ENCODE results near the gene SHC4. TPM values are rescaled to one million over a fixed set of nuclear protein-coding genes. Genes with fewer than 3 reads are reported as not detected.

The SHC4 gene
- total and polyA plus RNA-seq, 5 donors: 2.4 to 6.6 (median 3.5) TPM

GRCh38 chr15:48883699-48884098 is 80.0 kb downstream of the SHC4 start:
- H3K4me3 ChIP-seq (ENCODE audit: low read length): no peak overlapping the region
- no peak overlapping the region for H3K27ac ChIP-seq (ENCODE audit: low read length)
- intact Hi-C loops (cut with DNase I): no loop called here
- peaks cover 3% of the 10 kb centered on the region for H3K4me1 ChIP-seq (ENCODE audit: control insufficient read depth, insufficient read depth, low read length)
- 85% methylated on average over 2 of the region's 2 CpGs for WGBS
- ATAC-seq (no peak), DNase-seq (no peak)
- no peaks in the 10 kb centered on the region for H3K9me3 ChIP-seq (ENCODE audit: control insufficient read depth, low read length)
- no peaks in the 10 kb centered on the region for H3K27me3 ChIP-seq (ENCODE audit: control insufficient read depth, insufficient read depth)

DNA sequence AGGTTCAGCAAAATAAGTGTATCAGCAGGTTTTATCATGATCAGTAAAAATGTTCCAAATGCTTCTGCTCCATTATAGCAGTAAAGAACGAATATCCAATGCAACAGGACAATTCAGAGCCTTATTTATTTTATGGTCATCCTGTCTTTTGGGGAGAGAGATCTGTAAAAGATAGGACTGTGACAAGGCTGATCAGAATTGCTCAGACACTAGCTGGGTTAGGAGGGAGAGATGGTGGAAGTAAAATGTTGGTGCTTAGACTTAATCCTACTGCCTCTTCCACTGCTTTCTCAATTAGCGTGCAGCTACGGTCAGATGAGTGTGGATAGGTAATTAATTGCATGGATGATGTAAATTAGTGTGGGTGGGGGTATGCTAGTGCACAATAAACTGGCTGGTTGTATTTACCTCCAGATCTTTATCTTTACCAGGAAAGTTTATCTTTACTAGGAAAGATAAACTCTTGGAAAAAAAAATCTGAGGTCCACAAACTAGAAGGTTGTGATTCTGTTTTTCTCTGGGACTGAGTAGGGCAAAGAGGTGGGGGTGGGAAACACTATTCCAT is 83.6 kb downstream of the SHC4 start:
- Histone ChIP-seq H3K27ac (ENCODE audit: low read length) (no peak overlapping the region), H3K4me1 (ENCODE audit: control insufficient read depth, insufficient read depth, low read length) (no peaks in the 10 kb centered on the region), H3K9me3 (ENCODE audit: control insufficient read depth, low read length) (no peaks in the 10 kb centered on the region), H3K27me3 (ENCODE audit: control insufficient read depth, insufficient read depth) (no peaks in the 10 kb centered on the region), H3K4me3 (ENCODE audit: low read length) (peak overlapping the region; percentile 35)
- intact Hi-C loops (cut with DNase I): no loop called here
- WGBS: 76% methylated on average over 3 of the region's 3 CpGs
- no peak for ATAC-seq
- DNase-seq: no peak

- H3K9me3 ChIP-seq (ENCODE audit: control insufficient read depth, low read length): no peaks in the 10 kb centered on the region
- peak; percentile 99 to 100 for ATAC-seq
- DNase-seq: peak; percentile 93 to 97 (median 97)
- no peaks in the 10 kb centered on the region for H3K27me3 ChIP-seq (ENCODE audit: control insufficient read depth, insufficient read depth)
- peak within 1 kb of the TSS; percentile 91 for H3K27ac ChIP-seq (ENCODE audit: low read length)
- intact Hi-C loops (cut with DNase I): loop anchor here in 1 of 4 donors (5.0 kb wide), 1 partner anchor 84 kb away; the partner anchor contains the start of gene SHC4
- whole genome bisulfite sequencing: under 1% methylated on average over 58 of the region's 58 CpGs
- no peaks in the 10 kb centered on the region for H3K4me1 ChIP-seq (ENCODE audit: control insufficient read depth, insufficient read depth, low read length)
- H3K4me3 ChIP-seq (ENCODE audit: low read length): peak within 1 kb of the TSS; percentile 72
Measured at GRCh38 chr15:48877630-48878595, 85.8 kb downstream of the SHC4 start, which contains the start of gene EID1. Gene EID1, plus strand, starts transcription at chr15:48878134. Its CDS starts 43 bp downstream, at chr15:48878177.

DNA sequence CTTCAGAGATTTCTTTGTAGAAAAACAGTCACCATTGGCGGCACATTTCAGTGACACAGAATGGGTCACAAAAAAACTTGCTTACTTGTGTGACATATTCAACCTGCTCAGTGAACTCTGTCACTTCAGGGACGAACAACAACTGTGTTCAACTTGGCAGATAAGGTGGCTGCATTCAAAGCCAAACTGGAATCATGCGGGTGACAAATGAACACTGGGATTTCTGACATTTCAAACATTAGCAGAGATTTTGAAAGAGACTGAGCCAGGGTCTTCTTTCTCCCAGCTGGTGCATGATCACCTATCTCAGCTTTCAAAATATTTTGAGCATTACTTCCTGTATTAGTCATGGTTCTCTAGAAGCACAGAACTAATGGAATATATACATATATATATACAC is 87.7 kb downstream of the SHC4 start:
- Histone ChIP-seq H3K27me3 (ENCODE audit: control insufficient read depth, insufficient read depth) (no peaks in the 10 kb centered on the region), H3K4me1 (ENCODE audit: control insufficient read depth, insufficient read depth, low read length) (no peaks in the 10 kb centered on the region), H3K27ac (ENCODE audit: low read length) (no peak overlapping the region), H3K4me3 (ENCODE audit: low read length) (no peak overlapping the region), H3K9me3 (ENCODE audit: control insufficient read depth, low read length) (no peaks in the 10 kb centered on the region)
- 70% methylated on average over 3 of the region's 3 CpGs for WGBS
- no peak for DNase-seq
- intact Hi-C loops (cut with DNase I): loop anchor here in 1 of 4 donors (5.0 kb wide), 1 partner anchor 86 kb away; the partner anchor contains the start of gene SHC4
- no peak for ATAC-seq

DNA sequence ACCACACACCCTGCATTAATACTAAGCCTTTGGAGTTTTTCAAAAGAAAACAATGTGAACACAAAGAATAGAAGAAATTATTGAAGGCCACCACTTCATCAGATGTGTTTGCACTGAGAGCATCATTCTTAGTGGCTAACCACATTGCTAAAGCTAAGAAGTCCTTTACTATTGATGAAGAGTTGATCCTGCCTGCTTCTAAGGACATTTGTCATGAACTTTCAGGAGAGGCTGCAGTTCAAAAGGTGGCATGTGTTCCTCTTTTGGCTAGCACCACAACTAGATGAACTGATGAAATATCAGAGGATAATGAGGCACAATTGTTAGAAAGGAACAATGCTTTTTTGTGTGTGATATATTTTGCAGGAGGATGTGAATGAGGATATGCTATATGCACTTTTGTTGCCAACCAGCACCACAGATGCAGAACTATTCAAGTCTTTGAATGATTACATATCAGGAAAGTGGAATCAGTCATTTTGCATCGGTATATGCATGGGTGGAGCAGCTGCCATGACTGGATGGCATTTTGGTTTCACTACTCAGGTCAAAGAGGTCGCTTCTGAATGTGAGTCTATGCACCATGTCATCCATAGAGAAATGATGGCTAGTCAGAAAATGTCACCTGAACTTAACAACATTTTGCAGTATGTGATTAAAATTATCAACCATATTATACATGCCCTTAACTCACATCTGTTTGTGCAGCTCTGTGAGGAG is 88.3 kb downstream of the SHC4 start:
- no peak overlapping the region for H3K27ac ChIP-seq (ENCODE audit: low read length)
- WGBS: 77% methylated on average over 2 of the region's 2 CpGs
- intact Hi-C loops (cut with DNase I): loop anchor here in 1 of 4 donors (5.0 kb wide), 1 partner anchor 87 kb away; the partner anchor contains the start of gene SHC4
- DNase-seq (no peak), ATAC-seq (no peak)
- H3K4me3 ChIP-seq (ENCODE audit: low read length): no peak overlapping the region
- H3K27me3 ChIP-seq (ENCODE audit: control insufficient read depth, insufficient read depth): no peaks in the 10 kb centered on the region
- H3K9me3 ChIP-seq (ENCODE audit: control insufficient read depth, low read length): no peaks in the 10 kb centered on the region
- H3K4me1 ChIP-seq (ENCODE audit: control insufficient read depth, insufficient read depth, low read length): no peaks in the 10 kb centered on the region

GRCh38 chr15:48872632-48873031 is 91.1 kb downstream of the SHC4 start:
- H3K27ac ChIP-seq (ENCODE audit: low read length): no peak overlapping the region
- no peaks in the 10 kb centered on the region for H3K9me3 ChIP-seq (ENCODE audit: control insufficient read depth, low read length)
- no peaks in the 10 kb centered on the region for H3K4me1 ChIP-seq (ENCODE audit: control insufficient read depth, insufficient read depth, low read length)
- intact Hi-C loops (cut with DNase I): no loop called here
- ATAC-seq (no peak), DNase-seq (no peak)
- no peaks in the 10 kb centered on the region for H3K27me3 ChIP-seq (ENCODE audit: control insufficient read depth, insufficient read depth)
- H3K4me3 ChIP-seq (ENCODE audit: low read length): no peak overlapping the region
- 86% methylated on average over 2 of the region's 2 CpGs for WGBS

DNA sequence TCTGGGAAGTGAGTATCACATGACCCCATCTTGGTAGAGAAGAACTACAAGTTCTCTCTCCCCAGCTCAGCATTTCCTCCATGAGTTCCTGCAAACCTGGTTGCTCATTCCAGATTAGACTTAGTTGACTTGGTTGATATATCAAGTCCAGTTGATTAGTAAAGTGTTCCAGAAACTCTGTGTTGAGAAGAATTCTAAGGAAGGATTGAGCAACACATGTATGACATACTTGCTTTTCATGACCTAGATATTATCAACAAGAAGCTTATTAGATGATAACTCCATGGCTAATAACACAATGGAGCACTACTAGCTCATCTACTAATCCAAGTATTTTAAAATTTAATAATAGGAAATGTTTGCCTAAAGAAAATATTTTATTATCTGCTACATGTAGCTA is 92.2 kb downstream of the SHC4 start:
- no peak for DNase-seq
- Histone ChIP-seq H3K9me3 (ENCODE audit: control insufficient read depth, low read length) (no peaks in the 10 kb centered on the region), H3K4me3 (ENCODE audit: low read length) (no peak overlapping the region), H3K27ac (ENCODE audit: low read length) (no peak overlapping the region), H3K27me3 (ENCODE audit: control insufficient read depth, insufficient read depth) (no peaks in the 10 kb centered on the region), H3K4me1 (ENCODE audit: control insufficient read depth, insufficient read depth, low read length) (no peaks in the 10 kb centered on the region)
- intact Hi-C loops (cut with DNase I): no loop called here
- ATAC-seq: no peak

DNA sequence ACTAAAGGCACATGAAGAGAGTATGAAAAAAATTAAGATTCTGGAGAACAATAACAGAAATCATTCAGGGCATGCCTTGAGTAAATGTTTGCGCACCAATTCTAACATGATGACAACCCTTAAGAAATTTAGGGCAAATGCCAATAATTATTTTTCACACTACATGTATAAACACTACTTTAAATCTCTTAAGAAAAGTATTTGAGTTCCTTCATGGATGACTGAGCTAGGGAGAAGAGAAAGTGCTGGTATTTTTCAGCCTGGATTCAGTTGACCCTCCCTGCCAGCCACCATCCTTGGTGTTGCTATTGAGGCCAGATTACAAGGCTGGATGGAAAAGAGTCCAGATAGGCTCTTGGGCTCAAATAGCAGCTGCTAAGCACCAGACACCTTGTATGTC is 93.8 kb downstream of the SHC4 start:
- Histone ChIP-seq H3K4me3 (ENCODE audit: low read length) (no peak overlapping the region), H3K9me3 (ENCODE audit: control insufficient read depth, low read length) (no peaks in the 10 kb centered on the region), H3K27me3 (ENCODE audit: control insufficient read depth, insufficient read depth) (no peaks in the 10 kb centered on the region), H3K4me1 (ENCODE audit: control insufficient read depth, insufficient read depth, low read length) (no peaks in the 10 kb centered on the region), H3K27ac (ENCODE audit: low read length) (no peak overlapping the region)
- DNase-seq (no peak), ATAC-seq (no peak)
- intact Hi-C loops (cut with DNase I): loop anchor here (5.0 to 10.0 kb wide), 5 partner anchors 95 to 1275 kb away; partner anchors contain the start of genes FGF7 (in 1 of the 4) and SHC4 (in 1 of the 4)
- WGBS: 96% methylated on average over 1 of the region's 1 CpG

DNA sequence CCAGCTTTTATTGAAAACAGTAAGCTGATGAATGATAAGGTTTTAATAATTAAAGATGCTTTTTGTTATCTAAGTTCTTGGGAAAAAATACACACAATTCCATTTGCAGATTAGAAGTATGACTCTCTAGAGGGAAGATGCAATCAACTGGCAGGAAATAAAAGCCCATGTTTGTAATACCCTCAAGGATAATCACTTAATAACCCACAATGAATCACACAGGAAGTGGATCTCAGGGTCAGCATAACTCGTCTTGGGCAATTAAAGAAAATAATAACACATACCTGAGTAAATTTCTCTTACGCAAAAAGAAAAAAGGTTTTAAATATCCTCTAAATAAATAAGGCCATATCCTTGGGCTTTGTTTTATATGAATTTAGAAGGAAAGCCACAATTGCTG is 95.2 kb downstream of the SHC4 start:
- H3K27me3 ChIP-seq (ENCODE audit: control insufficient read depth, insufficient read depth): no peaks in the 10 kb centered on the region
- no peaks in the 10 kb centered on the region for H3K9me3 ChIP-seq (ENCODE audit: control insufficient read depth, low read length)
- H3K4me3 ChIP-seq (ENCODE audit: low read length): no peak overlapping the region
- intact Hi-C loops (cut with DNase I): loop anchor here (5.0 to 10.0 kb wide), 5 partner anchors 96 to 1276 kb away; partner anchors contain the start of genes FGF7 (in 1 of the 4) and SHC4 (in 1 of the 4)
- ATAC-seq (no peak), DNase-seq (no peak)
- WGBS: 56% methylated on average over 2 of the region's 2 CpGs
- H3K4me1 ChIP-seq (ENCODE audit: control insufficient read depth, insufficient read depth, low read length): no peaks in the 10 kb centered on the region
- no peak overlapping the region for H3K27ac ChIP-seq (ENCODE audit: low read length)

DNA sequence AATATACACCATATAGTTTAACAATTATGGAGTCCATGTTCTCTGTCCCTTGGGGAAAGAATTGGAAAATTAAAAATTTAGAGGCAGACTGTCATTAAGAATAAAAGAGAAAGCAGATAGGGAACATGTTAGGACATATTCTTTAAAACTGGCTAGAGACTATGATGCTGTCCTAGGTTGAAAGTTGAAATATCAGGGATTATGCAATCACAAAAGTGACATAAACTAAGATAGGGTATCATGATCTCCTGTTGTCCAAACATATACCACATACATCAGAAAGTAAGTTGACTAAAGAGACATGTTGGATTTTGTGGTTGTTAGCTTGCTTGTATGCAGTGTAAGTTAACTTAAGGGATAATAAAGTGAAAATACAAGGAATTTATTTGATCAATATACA is 95.7 kb downstream of the SHC4 start:
- no peak overlapping the region for H3K27ac ChIP-seq (ENCODE audit: low read length)
- no peaks in the 10 kb centered on the region for H3K9me3 ChIP-seq (ENCODE audit: control insufficient read depth, low read length)
- H3K27me3 ChIP-seq (ENCODE audit: control insufficient read depth, insufficient read depth): no peaks in the 10 kb centered on the region
- no peaks in the 10 kb centered on the region for H3K4me1 ChIP-seq (ENCODE audit: control insufficient read depth, insufficient read depth, low read length)
- DNase-seq: no peak
- intact Hi-C loops (cut with DNase I): loop anchor here (5.0 to 10.0 kb wide), 5 partner anchors 97 to 1277 kb away; partner anchors contain the start of genes FGF7 (in 1 of the 4) and SHC4 (in 1 of the 4)
- H3K4me3 ChIP-seq (ENCODE audit: low read length): no peak overlapping the region
- ATAC-seq: no peak

Data from right cardiac atrium (tissue), 5 donors.